Measurements from ENCODE around the gene SPRING1.

Gene SPRING1

GRCh38 chr12:116689521-116689920, 48.3 kb downstream of the SPRING1 start:
- Histone ChIP-seq H3K9me2 (replicated peaks; ENCODE audit: low read depth, low read length) (no peaks in the 10 kb centered on the region), H2AFZ (ENCODE audit: low read length) (no peak overlapping the region), H3K36me3 (ENCODE audit: insufficient read depth, low read length) (no peaks in the 10 kb centered on the region), H3K4me3 (ENCODE audit: low read length, poor library complexity, severe bottlenecking) (no peak overlapping the region), H3K27me3 (ENCODE audit: insufficient read depth, low read length, poor library complexity, severe bottlenecking) (no peaks in the 10 kb centered on the region), H3K9ac (ENCODE audit: low read depth, low read length, poor library complexity, severe bottlenecking) (no peak overlapping the region), H4K20me1 (ENCODE audit: insufficient read depth, low read length, poor library complexity, severe bottlenecking) (no peaks in the 10 kb centered on the region), H3K4me1 (ENCODE audit: insufficient read depth, low read length, poor library complexity, severe bottlenecking) (peaks cover 3% of the 10 kb centered on the region), H3K4me2 (ENCODE audit: low read depth, low read length, poor library complexity, severe bottlenecking) (no peak overlapping the region), H3F3A (ENCODE audit: low read depth) (no peaks in the 10 kb centered on the region), H3K9me3 (ENCODE audit: insufficient read depth, low read depth, low read length) (no peaks in the 10 kb centered on the region), H3K79me2 (ENCODE audit: insufficient read depth, low read length) (no peaks in the 10 kb centered on the region)
- TF ChIP-seq CTCF (conservative IDR thresholded peaks at IDR 0.05; ENCODE audit: low read length) (no peak), EZH2phosphoT487 (IDR thresholded peaks at IDR 0.05; ENCODE audit: borderline replicate concordance) (no peak)
